ENCODE data around the gene GABRA5.
A peak's percentile ranks its signal among the peaks of the same experiment; 100 is the strongest.

GABRA5 gene

DNA sequence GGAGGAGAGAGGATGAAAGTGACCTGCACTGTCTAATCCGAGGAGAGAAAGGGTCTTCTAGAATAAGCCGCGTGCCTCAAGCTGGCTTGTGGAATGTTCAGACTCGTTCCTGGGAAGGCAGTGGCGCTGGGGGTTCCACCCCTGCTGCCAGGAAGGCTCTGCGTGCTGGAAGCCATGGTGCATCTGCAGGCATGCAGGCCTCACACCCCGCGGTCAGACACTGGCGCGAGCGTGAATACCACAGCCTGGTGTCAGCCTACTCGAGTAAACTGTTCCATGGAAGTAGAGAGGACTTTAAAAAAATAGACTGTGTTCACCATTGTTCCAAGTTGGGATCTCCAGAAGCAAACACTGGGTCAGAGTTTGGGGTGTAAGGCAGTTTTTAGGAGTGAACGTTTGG, 78.2 kb downstream of the GABRA5 start:
- Mint-ChIP-seq H3K4me1 (peaks cover 59% of the 10 kb centered on the region), H3K36me3 (ENCODE audit: low read depth) (no peaks in the 10 kb centered on the region), H3K4me3 (no peak overlapping the region), H3K9me3 (no peaks in the 10 kb centered on the region), H3K27ac (peak overlapping the region; percentile 95), H3K27me3 (ENCODE audit: low read depth, poor library complexity) (peaks cover 7% of the 10 kb centered on the region)
- TF ChIP-seq, protein P1, sequence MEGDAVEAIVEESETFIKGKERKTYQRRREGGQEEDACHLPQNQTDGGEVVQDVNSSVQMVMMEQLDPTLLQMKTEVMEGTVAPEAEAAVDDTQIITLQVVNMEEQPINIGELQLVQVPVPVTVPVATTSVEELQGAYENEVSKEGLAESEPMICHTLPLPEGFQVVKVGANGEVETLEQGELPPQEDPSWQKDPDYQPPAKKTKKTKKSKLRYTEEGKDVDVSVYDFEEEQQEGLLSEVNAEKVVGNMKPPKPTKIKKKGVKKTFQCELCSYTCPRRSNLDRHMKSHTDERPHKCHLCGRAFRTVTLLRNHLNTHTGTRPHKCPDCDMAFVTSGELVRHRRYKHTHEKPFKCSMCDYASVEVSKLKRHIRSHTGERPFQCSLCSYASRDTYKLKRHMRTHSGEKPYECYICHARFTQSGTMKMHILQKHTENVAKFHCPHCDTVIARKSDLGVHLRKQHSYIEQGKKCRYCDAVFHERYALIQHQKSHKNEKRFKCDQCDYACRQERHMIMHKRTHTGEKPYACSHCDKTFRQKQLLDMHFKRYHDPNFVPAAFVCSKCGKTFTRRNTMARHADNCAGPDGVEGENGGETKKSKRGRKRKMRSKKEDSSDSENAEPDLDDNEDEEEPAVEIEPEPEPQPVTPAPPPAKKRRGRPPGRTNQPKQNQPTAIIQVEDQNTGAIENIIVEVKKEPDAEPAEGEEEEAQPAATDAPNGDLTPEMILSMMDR (IDR thresholded peaks at IDR 0.05): no peak
- no peak for DNase-seq

DNA sequence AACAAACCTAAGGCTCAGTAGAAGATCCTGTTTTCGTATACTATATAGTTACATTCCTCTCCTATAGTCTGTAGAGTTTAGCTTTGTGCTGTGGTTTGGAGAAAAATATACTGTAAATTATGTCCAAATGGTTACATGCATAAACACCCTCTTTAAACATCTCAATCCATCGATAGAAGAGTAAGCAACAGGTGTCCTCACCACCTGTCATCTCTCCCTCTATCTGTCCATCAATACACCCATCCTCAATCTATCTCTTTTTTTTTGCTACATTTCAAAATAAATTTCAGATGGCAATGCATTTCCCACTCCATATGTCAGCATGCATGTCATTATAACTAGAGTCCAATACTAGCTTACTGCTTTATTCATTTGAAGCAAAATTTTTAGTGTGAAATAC, 83.1 kb downstream of the GABRA5 start:
- Mint-ChIP-seq H3K4me1 (peaks cover 40% of the 10 kb centered on the region), H3K27me3 (ENCODE audit: low read depth, poor library complexity) (peaks cover 7% of the 10 kb centered on the region)
- TF ChIP-seq, protein P1 (IDR thresholded peaks at IDR 0.05): no peak

DNA sequence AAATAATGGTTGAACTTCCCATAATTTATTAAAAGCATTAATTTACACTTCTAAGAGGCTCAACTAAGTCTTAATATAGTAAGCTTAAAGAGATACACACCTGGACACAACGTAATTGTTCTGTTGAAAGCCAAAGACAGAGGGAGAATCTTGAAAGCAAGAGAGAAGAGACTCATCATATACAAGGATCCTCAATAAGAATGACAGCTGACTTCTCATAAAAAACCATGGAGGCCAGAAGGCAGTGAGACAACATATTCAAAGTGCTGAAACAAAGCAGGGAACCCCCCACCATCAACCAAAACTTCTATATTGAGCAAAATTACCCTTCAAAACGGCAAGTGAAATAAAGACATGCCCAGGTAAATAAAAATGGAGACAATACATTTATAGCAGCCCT, 87.5 kb downstream of the GABRA5 start:
- Mint-ChIP-seq H3K9me3 (peaks cover 33% of the 10 kb centered on the region), H3K4me1 (peaks cover 19% of the 10 kb centered on the region), H3K36me3 (ENCODE audit: low read depth) (no peaks in the 10 kb centered on the region), H3K27ac (no peak overlapping the region), H3K27me3 (ENCODE audit: low read depth, poor library complexity) (no peaks in the 10 kb centered on the region), H3K4me3 (no peak overlapping the region)
- no peak for DNase-seq
- TF ChIP-seq, protein P1 (IDR thresholded peaks at IDR 0.05): no peak

More for the DNA sequence above, 83.1 kb downstream of the GABRA5 start:
- no peak for DNase-seq
- no peak overlapping the region for H3K27ac Mint-ChIP-seq
- H3K9me3 Mint-ChIP-seq: peaks cover 22% of the 10 kb centered on the region
- no peaks in the 10 kb centered on the region for H3K36me3 Mint-ChIP-seq (ENCODE audit: low read depth)
- no peak overlapping the region for H3K4me3 Mint-ChIP-seq

DNA sequence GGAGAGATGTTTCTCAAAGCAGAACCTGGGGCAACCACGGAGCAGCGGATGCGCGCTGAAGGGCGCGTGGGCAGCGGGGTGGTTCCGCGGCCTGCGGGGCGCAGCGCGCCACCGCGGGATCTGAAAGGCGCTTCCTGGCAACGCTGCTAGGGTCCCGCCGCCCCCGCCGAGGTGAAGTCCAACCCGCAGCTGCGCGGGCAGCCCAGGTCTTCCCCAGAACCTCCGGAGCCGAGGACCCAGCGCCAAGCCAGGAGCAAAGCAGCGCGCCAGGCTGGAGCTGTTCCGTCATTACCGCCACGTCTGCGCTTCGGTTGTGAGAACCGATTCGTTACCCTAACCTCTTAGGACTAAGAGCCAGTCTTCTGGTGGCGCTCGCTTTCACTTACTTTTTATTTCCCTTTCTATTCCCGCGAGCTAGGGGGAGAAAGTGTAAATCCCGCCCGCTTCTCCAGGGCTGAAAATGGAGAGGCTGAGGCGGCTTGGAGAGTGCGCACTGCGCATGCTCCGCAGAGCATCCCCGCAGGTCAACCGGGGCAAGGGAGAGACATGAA, 100.9 kb downstream of the GABRA5 start:
- Mint-ChIP-seq H3K9me3 (no peaks in the 10 kb centered on the region), H3K36me3 (ENCODE audit: low read depth) (no peaks in the 10 kb centered on the region), H3K27me3 (ENCODE audit: low read depth, poor library complexity) (peaks cover 83% of the 10 kb centered on the region), H3K27ac (no peak overlapping the region), H3K4me3 (peak overlapping the region; percentile 86), H3K4me1 (peaks cover 15% of the 10 kb centered on the region)
- DNase-seq: peak; percentile 69
- TF ChIP-seq, protein P1 (IDR thresholded peaks at IDR 0.05): no peak

DNA sequence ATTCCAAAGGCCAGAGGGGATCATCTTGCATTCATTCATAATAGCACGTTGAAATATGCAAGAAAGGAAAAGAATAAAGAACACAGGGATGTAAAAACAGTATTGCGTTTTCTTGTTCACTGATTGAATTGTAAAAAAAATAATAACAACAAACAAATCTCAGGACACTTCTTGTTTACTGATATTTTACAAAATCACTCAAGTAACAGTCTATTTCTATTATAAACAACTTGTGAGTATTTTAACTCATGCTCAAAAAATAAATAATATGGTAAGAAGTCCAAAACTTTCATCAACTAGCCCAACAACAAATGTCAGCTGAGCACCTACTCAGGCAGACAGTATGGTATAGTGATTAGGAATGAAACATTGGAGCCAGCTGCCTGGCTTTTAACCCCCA, 101.9 kb downstream of the GABRA5 start:
- no peaks in the 10 kb centered on the region for H3K9me3 Mint-ChIP-seq
- peaks cover 81% of the 10 kb centered on the region for H3K27me3 Mint-ChIP-seq (ENCODE audit: low read depth, poor library complexity)
- peaks cover 16% of the 10 kb centered on the region for H3K4me1 Mint-ChIP-seq
- H3K36me3 Mint-ChIP-seq (ENCODE audit: low read depth): no peaks in the 10 kb centered on the region
- H3K4me3 Mint-ChIP-seq: peak overlapping the region; percentile 52
- TF ChIP-seq, protein P1 (IDR thresholded peaks at IDR 0.05): no peak
- DNase-seq: no peak
- H3K27ac Mint-ChIP-seq: no peak overlapping the region

DNA sequence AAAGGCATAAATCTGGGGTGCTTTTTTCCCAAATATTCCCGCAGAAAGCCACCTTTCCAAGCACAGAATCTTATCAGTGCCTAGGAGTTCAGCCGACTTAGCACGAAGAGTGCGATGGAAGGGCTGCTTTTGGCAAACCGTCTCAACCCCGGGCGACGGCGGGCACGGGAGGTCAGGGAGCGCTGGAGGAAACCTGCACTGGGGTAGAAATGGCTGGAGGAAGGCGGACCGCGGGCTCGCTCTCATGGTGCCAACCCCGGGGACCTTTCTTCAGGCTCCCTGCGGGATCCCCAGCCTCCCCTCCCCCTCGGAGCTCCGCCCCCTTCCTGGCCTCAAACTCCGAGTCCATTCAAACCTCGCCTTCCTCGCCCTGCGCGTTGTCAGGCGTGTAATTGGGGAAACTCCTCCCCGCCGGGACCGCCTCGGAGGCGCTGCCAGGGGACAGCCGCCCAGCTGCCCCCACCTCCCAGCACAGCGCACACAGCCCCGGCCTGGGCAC, 103.9 kb downstream of the GABRA5 start, which contains the start of gene GABRG3:
Gene GABRG3 (plus strand): TSS at position 470 of the 499 bp plus-strand sequence.
- peaks cover 16% of the 10 kb centered on the region for H3K4me1 Mint-ChIP-seq
- H3K36me3 Mint-ChIP-seq (ENCODE audit: low read depth): no peaks in the 10 kb centered on the region
- H3K4me3 Mint-ChIP-seq: peak within 1 kb of the TSS; percentile 84
- no peaks in the 10 kb centered on the region for H3K9me3 Mint-ChIP-seq
- H3K27me3 Mint-ChIP-seq (ENCODE audit: low read depth, poor library complexity): peaks cover 76% of the 10 kb centered on the region
- TF ChIP-seq, protein P1 (IDR thresholded peaks at IDR 0.05): no peak
- DNase-seq: peak; percentile 81
- no peak within 1 kb of the TSS for H3K27ac Mint-ChIP-seq

All from nephron progenitor cell (in vitro differentiated cells).